HG03060 (cell line): ENCODE data around the gene HNRNPCL4.
"Not testable (repeated sequence)": the region's sequence is repeated elsewhere in the genome, so short reads cannot be mapped to it uniquely, and the experiment has no call there.

ENCODE experiments used
- ATAC-seq: cut with Tn5 transposase; IDR thresholded peaks from one replicate; pipeline ENCODE4 v1.9.1; 2021; ENCODE audit warnings: low read depth, moderate number of reproducible peaks; ENCODE audit not compliant: unreplicated experiment

HNRNPCL4 gene

DNA sequence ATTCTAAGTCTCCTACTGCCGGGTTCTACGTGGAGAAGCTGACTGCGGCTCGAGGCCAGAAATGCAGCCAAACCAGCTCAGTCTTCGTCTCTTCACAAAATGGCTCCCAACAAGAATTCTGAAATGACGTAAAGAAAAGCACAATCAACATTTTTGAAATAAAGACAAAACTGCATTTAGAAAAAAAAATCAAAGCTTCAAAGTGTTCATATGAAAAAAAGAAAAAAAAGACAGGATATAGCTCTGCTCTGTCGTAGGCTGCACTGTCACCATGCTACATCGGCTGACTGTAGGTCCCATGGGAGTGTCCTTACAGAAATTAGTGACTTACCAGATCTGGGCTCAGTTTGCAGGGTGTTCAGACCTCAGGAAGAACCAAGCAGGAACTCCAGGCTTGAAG is at the start of gene HNRNPCL4:
Gene HNRNPCL4, minus strand, starts transcription at position 101 of the 400 bp plus-strand sequence. CDS start 164 bp downstream, outside the sequence.
- not testable (repeated sequence) for ATAC-seq

DNA sequence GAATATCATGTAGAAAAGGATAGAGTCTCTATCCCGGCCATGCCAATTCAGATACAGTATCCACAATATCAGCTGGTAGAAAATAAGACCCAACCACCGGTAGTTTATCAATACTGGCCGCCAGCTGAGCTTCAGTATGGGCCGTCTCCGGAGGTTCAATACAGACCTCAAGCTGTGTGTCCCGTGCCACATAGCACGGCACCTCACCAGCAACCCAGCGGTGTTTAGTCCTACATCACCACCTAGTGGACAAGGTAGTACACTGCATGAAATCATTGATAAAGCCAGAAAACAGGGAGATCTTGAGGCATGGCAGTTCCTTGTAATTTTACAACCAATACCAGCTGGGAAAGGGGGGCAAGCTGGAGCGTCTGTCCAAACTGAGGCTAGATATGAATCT is 43.3 kb upstream of the HNRNPCL4 start:
- not testable (repeated sequence) for ATAC-seq

DNA sequence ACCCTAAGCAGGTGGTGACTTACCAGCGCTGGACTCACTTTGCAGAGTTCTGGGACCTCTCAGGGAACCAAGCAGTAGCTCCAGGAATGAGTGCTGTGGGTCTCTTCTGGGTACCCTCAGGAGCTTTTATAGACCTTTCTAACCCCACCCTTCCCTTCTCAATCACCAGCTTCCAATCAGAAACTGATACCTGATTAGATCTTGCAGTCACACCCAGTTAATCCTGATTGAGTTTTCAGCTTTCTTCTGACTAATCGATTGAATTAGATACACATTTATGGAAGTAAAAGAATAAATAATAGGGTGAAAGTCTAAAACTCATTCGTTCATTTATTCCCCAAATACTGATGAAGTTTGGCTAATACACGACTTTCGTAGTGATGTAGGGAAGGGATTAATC is 35.9 kb upstream of the HNRNPCL4 start, which contains the start of gene PRAMEF13:
Gene PRAMEF13, minus strand, starts transcription at position 101 of the 400 bp plus-strand sequence. CDS start 1,820 bp downstream, outside the sequence.
- ATAC-seq = not testable (repeated sequence)

DNA sequence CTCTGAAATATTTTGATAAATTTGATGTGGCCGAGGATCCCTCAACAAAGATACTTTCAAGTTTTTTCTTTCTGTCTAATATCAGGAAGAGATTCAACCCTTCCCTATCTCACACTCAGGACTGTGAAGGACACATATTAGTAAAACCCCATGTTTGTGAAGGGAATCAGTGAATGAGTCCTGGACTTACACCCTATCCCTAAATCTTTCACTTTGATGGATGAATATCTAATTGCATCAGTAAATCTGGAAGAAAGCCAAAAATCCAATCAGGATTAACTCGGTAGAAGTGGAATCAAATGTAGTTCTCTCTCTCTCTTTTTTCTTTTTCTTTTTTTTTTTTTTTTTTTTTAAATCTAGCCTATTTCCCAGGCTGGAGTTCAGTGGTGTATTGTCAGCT is 6.1 kb upstream of the HNRNPCL4 start, which contains the start of gene PRAMEF9:
Gene PRAMEF9, plus strand, starts transcription at position 301 of the 400 bp plus-strand sequence. CDS start 3,433 bp downstream, outside the sequence.
- ATAC-seq = not testable (repeated sequence)

DNA sequence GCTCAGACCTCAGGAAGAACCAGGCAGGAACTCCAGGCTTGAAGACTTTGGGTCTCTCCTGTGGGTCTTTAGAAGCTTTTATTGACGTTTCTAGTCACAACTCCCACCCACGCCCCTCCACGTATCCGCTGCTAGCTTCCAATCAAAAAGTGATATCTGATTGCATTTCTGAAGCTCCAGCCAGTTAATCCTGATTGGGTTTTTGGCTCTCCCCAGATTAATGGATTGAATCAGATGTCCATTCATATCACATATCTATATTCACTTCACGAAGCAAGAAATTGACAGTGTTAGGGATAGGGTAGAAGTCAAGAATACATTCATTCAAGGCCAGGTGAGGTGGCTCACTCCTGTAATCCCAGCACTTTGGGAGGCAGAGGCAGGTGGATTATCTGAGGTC is 9.5 kb downstream of the HNRNPCL4 start, which contains the start of gene PRAMEF26:
Gene PRAMEF26, minus strand, starts transcription at position 101 of the 400 bp plus-strand sequence. CDS start 2,914 bp downstream, outside the sequence.
- ATAC-seq = not testable (repeated sequence)

DNA sequence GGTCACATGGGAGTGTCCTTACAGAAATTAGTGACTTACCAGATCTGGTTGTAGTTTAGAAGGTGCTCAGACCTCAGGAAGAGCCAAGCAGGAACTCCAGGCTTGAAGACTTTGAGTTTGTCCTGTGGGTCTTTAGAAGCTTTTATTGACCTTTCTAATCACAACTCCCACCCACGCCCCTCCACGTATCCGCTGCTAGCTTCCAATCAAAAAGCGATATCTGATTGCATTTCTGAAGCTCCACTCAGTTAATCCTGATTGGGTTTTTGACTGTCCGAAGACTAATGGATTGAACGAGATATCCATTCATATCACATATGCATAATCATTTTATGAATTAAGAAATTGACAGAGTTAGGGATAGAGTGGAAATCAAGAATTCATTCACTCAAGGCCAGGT is 48.7 kb downstream of the HNRNPCL4 start, which contains the start of gene HNRNPCL2:
Gene HNRNPCL2, minus strand, starts transcription at position 101 of the 400 bp plus-strand sequence. CDS start 454 bp downstream, outside the sequence.
- ATAC-seq = not testable (repeated sequence)
